Activated T-cell treated with anti-CD3 and anti-CD28 coated beads for 48 hours (primary cell): ENCODE results near the gene FANCG.

ENCODE experiments used
- DNase-seq: peaks from one replicate; pipeline ENCODE4 v3.0.0-alpha.2; 2020; ENCODE audit warnings: low read depth

FANCG gene

DNA sequence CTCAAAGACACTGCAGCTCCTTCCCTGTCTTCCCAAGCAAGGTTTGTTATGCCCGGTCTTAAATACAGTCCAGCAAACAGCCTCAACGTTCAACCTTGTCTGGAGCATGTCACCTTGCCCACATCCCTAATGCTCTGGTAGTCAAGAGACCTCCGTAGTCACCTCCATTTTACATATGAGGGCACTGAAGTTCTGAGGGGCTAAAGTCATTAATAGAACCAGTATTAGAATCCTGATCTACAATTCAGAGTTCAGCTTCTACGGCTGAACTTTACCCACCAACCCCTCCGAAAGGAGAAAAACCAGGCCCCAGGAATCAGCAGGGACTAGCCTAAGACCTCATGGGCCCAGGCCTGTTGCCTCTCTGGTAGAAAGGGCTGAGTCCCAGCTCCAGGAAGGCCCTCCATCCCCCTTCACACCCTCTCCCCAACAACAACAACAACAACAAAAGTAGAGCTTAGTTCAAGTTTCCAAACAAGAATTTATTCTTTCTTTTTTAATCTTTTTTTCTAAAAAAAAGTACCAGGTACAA, 24.0 kb upstream of the FANCG start:
- DNase-seq, result no peak

DNA sequence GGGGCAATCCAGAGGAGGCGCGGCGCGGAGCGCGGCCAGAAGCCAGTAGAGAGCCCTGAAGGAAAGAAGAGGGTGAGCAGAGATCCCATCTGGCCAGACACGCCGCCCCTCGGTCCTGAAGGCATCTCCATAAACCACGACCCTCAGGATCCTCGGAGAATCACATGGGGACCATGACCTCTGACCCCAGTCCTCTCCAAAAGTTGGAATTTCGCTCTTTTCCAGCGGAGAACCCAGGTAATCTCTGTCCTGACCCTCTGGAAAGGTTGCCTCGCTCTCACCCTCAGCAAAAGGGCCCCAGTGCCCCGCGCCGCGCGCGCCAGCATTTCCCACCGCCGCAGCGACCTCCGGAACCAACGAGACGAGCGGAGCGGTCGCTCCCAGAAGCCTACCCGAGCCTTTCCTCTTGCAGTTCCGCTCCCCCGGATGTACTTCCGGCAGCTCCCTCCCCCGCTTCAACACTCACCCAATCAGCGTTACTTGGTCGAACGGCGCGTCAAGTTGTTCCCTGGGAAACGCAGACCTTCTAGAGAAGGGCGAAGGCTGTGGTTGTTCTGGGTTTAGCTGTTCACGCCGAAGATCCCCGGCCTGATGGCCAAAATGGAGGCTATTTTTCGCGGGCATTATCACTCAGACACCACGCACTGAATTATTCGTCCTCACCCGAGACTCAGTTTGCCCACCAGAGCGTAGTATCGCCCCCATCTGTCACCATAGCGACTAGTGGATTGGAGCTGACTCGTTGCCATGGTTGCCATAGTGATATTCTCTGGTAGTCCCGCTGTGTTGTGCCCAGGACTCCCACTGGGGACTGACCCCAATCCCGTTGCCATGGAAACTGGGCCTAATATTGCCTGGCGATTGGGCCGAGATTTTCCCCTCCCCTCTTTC, 23.3 kb upstream of the FANCG start, which contains the start of gene STOML2:
Gene STOML2 (minus strand): TSS at position 363 of the 891 bp plus-strand sequence. CDS start 37 bp downstream, at position 326.
- peak; percentile 83 for DNase-seq

DNA sequence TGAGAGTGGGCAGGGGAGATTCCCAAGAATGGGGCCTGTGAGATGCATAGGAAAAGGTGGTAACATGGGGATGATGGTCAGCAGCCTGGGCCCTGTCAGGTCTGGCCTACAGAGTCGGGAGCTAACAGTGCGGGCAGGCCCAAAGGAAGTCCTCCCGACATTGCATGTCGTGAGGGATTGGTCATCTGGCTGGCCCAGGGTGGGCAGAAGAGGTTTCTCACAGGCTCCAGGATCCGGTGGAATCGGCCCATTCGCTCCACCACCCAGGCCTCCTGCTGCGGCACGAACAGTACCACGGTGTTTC, 22.7 kb upstream of the FANCG start:
- DNase-seq, result no peak

DNA sequence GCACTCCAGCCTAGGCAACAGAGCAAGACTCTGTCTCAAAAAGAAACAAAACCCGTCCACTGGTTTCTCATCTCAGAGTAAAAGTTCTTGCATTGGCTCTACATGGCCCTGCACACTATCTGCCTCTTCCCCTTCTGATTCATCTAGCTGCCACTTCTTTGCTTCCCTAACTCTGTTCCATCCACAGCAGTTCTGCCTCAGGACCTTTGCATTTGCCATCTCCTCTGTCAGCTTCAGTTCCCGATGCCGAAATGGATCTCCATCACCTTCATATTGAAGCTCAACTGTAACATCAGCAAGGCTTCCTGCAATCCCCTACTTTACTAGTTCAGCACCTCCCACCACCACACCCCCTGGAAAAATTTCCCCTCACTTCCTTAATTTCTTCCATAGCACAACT, 17.8 kb upstream of the FANCG start:
- no peak for DNase-seq

DNA sequence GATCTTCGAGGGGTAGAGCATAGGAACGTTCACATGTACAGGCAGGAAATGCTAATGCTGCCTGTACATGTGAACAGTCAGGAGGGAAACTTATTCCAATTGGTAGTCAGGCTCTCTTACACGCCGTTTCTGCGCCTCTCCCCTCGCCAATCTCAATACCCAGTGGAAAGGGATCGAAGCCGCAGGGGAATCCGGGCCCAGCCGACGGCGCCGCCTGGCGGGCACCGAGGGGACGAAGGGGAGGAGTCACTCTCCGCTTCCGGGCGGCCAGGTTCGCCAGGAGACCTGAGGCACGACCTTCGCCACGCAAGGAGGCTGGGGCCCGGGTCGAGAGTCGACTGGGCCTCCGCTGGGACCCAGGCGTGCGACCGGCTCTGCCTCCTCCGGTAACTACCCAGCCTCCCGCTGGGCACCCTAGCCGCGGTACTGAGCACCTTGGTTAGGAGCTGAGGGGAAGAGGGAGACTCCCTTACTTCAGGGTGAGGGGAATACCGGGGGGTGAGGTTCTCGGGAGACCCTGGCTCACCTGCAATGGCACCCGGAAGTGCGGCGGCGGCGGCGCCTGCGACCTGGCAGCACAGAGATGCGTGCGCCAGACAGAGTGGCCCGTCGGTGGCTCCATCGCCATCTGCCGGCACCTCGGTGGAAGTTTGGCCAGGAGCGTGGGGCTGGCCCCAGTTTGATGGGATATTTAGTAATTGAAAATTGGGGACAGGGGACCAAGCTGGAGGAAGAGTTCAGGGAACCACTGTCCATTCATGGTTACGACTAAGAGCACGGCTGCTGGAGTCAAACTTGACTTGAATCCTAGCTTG, 16.5 kb upstream of the FANCG start, which contains the start of gene PIGO:
Gene PIGO (minus strand): TSS at position 557 of the 815 bp plus-strand sequence. CDS start 1,026 bp downstream, outside the sequence.
- peak; percentile 89 for DNase-seq

DNA sequence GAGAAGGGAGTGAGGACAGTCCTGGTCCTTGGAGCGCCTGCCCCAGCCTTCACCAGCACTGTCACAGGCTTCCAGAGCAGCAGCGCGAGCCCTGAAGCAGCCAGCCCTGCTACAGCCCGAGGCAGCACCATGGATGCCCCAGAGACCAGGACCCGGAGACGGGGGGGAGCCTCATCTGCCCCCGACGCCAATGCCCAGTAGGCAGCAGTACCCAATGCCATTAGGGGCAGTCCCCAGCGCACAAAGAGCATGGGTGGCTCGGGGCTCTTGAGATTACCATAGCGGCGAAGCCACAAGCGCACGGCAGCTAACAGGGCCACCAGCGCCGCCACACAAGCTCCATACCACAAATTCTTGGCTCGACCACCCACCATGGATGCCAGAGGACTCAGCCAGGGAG, 11.8 kb upstream of the FANCG start:
- DNase-seq, result no peak

DNA sequence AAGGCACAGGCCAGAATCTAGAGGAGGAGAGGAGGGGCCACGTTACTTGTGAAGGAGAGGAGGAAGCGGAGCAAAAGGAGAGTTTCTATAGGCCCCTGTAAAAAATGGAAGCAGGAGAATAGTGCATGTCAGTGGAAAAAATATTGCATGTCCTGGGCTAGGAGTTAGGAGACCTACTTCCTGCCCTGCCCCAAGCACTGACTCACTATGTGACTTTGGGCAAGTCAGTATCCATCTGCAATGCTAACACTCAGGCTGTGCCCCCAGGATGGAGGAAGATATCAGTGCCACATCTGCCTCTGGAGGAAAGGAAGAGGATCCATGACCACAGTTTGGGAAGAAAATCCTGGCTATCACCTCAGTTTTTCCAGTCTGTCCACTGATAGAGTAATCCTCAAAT, 9.7 kb upstream of the FANCG start:
- DNase-seq, result no peak

DNA sequence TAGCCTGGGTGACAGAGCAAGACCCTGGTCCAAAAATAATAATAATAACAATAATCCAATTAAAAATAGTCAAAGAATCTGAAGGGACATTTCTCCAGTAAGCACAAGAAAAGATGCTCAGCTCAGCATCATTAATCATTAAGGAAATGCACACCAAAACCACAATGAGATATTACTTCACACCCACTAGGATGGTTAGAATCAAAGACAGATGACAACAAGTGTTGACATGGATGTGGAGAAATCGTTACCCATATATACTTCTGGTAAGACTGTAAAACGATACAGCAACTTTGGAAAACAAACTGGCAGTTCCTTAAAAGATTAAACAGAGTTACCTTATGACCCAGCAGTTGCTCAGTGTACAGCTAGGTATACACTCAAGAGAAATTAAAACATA, 5.3 kb upstream of the FANCG start:
- no peak for DNase-seq

DNA sequence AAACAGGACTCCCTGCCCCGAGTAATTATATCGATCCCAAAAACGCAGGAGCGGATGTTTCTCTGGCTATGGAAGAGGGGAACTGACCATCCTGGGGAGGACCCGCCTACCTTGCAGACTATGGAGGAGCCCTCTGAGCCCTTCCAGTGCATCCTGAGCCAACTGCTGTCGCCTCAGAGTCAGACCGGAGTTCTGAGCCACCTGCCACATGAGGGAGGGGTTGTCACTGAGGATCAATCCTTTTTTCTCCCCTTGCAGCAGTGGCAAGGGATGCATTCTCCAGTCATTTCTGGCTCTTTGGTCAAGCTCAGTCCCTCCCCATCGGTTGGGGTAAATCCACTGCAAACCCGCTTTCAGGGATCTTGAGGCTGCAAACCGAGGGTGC, 709 bp downstream of the FANCG start:
- no peak for DNase-seq

DNA sequence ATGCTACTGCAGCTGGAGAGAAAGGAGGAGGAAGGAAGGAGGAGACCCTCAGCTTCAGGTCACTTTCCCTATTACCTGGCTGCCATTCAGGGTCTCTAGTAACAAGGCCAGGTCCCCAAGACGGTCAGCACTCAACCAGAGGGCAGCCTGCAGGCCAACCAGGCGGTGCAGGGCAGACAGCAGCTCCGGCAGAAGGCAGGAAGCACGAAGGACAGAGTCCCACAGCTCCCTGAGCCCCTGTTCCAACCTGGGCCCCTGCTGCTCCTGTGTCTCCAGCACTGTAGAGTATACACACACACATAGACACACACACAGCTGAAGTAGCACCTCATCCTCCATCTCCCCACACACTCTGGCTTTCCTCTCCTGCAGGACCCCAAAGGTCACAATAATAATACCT, 1.7 kb downstream of the FANCG start:
- DNase-seq, result no peak

DNA sequence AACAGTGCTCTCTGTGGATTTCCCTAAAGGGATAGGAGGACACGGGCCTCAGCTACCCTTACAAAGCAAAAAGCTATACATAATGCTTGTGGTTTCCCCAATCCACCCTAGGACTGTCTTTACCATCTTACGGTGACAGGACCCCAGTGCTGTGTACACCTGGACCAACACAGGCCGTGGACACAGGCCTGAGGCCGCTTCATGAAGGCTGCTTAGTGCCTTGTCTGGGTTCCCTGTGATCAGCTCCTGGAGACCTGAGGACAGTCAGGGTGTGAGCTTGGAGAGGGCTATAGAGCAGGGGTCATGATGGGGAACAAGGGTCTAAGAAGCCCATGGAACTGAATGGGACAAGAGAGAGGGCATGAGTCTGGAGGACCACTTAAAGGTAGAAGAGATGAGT, 2.9 kb downstream of the FANCG start:
- DNase-seq, result no peak

DNA sequence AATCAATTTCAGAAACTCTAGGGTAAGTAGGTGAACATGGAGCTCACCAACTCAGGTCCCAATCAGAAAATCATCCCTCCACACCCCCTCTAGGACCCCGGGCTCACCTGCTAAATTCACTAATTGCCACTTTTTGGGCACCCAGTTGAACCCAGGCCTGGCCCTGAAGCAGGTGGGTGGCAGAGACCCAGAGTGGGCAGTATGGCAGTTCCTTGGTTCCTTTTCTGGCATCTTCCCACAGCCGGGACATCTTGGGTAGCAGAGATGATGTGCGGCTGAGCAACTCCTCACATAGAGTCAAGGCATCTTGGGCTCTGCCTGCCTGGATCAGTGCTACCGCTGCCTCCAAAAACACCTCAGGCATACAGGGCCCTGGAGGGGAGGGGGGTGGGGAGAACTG, 4.4 kb downstream of the FANCG start:
- no peak for DNase-seq

DNA sequence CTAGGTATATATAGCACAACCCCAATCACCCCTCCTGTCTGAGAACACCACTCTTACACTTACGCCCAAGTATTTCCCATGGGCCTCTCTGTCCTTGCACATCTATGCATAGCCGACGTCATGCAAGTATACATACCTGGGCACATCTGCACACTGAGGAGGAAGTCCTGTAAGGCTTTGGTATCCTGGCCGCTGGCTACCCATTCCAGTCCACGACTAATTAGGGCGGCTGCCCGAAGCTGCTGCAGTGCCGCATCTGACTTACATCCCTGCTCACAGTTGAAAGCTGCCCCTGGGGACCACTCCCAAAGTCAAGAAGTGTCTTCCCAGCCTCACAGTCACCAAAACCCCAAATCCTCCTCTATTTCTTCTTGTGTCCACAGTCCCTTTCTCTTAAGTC, 5.0 kb downstream of the FANCG start:
- DNase-seq, result no peak

DNA sequence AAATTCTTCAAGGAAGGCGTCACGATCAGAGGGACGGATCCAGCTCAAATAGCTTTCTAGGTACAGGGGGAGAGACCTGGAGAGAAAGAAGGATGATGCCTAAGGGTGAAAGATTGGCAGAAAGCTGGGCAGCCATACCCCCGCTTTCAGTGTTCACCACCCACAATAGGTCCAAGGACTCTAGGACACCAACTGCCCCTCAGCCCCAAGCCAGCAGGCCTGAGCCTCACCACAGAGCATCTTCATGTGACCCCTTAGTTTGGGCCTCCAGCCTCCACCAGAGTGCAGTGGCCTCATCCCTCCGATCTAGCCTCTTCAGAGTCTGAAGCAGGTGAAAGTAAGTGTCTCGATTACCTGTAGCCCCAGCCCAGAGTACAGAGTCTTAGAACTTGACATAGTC, 5.6 kb downstream of the FANCG start:
- DNase-seq, result no peak

DNA sequence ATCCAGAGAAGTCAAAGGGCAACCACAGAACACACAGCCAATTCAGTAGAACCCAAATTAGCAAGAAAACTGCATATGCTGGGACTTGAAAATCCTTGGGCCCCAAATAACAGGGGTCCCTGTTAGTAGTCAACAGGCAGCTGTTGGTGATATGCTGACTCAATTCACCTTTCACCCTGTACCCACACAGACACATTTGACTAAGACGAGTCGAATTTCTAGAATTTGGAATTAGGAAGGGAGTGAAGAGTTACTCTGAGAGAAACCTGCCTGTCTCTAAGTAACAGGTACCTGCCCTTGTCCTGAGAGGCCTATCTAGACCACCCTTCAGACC, 6.5 kb downstream of the FANCG start:
- DNase-seq, result no peak

DNA sequence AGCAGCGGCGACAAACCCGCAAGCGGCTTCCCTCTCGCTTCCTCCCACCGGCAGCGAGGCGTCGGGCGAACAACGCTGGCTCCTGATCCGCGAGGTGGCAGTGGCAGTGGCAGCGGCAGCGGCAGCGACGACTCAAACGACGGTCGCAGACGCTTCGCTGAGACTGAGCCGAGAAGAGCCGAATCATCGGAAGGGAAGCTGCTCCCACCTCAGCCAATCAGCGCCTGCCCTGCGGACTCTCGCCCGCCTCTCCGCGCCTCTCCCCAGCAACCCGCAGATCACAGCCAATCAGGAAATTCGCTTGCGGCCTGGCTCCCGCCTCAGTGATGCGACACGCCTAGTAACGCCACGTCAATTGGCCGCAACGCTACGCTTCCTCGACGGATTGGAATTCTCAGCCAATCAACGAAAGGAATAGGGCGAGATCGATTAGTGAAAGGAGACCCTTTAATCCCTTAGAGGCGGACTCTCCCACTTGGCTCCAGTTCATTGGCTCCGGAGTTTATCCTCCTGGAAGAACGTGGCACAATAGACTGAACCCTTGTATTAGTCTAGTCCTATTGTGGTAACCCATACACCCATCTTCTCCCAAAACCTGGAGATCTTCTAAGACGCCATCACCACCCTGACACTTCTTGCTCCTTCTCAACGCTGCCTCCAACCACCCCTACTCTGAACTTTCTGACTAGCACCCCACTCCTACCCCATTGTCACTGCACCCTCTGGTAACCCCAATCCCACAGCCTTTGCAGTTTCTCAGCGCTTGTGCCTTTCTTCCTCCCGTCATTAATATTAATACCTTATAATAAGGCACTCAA, 7.1 kb downstream of the FANCG start, which contains the start of gene VCP:
Gene VCP (minus strand): TSS at position 165 of the 818 bp plus-strand sequence. CDS start 272 bp downstream, outside the sequence.
- DNase-seq, result peak; percentile 93

DNA sequence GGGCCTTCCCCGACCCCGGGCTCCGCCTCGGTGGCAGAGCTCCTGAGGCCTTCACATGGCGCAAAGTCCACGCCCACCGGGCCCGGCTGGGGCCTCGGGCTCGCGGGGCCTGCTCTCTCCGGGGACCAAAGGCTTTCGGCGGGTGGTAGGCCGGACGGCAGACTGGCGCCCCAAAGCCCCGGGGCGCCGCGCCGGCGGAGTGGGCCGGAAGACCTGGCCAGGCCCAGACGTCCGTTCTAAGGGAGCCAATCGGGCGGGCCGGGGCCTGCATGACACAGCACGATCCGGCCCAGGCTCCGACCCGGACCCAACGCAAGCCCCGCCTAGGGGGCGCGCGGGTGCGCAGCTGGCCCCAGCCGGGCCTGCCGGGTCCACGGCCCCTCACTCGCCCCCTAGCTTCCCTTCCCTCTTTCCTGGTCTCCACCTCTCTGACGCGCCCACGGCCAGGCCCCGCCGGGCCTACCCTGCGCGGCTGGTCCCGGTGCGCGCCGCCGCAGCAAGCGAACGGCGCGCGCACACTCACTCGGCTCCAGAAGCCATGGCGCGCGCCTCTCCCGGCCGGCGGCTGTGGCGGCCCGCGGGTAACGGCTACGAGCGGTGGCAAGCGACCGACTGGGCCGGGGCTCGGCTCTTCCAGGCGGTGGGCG, 7.8 kb downstream of the FANCG start:
- DNase-seq, result peak; percentile 73

DNA sequence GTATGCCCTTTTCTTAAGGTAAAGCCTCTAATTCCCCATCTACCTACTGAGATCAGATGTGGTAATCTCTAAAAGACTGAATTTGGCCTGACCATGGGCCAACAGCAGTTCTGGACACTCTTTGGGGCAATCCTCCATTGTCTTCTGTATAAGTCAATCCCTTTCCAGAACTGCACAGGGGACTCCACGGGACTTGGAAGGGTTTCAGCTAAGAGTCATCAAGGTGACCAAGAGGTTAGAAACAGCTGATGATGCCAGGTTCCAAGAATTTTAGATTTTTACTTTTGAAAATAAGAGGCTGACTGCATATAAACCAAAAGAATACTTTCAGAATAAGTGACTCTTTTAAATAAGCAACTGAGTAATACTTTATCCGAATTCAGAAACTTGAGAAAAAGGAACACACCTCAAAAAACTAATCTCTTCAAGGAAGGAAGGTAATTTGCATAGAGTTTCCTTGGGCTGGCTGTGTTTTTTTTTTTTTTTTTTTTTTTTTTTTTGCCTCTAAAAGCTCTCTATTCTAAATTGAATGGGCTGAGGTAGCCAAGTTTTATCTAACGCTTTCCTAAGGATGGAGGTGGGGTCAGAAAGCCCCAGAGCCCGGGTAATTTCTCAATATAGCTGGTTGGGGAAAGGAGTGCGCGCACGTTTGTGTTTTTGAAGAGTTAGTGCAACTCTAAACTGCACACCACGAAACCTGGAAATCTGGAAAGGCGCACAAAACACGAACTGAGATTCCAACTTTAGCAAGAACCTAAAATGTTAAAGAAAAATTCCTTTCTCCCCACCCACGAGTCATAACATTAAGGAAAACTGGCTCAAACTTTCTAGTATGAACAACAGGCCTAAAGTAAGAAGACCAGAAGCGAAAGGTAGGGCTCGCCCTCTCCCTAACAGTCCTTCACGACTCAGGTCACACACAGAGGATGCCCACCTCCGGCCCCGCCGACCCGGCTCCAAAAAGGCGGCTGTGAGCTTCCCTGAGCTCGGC, 8.6 kb downstream of the FANCG start:
- no peak for DNase-seq

DNA sequence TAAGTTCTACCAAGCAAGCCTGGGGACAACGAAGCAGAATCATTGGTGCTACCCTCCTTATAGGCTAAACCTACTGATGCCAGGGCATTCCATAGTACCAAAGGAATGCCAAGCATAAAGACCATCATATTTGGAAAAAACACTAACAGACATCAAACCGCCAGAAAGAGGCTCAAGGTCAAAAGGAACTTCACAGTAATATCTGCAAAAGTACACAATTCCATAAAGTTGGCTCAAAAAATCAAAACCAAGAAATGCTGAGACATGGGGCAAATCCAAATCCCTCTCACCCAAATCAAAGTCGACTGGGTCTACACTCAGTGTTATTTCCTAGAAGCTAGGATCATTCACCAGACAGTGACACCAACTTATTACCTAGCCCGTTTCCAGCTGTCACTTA, 10.7 kb downstream of the FANCG start:
- no peak for DNase-seq

DNA sequence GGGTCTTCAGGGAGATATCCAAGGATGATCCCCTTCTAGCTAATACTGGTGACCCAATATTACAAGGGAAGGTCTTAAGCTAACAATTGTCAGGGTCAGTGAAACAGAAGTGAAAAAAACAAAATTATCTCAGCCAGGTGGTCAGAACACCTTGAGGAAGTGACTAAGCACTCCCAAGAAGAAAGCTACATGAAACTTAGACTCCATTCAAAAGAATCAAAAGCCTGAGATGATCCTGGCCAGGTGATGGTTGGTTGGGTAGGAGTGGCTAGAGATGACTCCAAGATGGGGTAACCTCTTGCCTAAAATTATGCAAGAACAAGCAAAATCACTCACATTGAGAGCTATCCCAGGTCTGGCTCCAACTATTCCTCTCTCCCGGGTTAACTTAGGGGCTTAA, 12.7 kb downstream of the FANCG start:
- no peak for DNase-seq
